Subcutaneous adipose tissue (tissue), 4 donors: ENCODE data around the gene MDFIC. TPM values are rescaled to one million over a fixed set of nuclear protein-coding genes. Genes with fewer than 3 reads are reported as not detected.

Source experiments
- CTCF ChIP-seq: fragments of 450-650 bp; IDR thresholded peaks from one replicate; pipeline ENCODE4 v1.5.1; 2016; ENCODE audit warnings: low read depth, mild to moderate bottlenecking, control low read depth, antibody characterized with exemption, moderate library complexity
- total RNA-seq, 4 donors: library from RNA; depleted of rRNA; stranded (reverse); fragments of >200 nt; gene quantifications; one replicate each; pipeline ENCODE4 v1.1.0, GENCODE V29; 2016

Gene MDFIC
- total RNA-seq, 4 donors from 2014 or later, result 104 to 132 (median 123) TPM

DNA sequence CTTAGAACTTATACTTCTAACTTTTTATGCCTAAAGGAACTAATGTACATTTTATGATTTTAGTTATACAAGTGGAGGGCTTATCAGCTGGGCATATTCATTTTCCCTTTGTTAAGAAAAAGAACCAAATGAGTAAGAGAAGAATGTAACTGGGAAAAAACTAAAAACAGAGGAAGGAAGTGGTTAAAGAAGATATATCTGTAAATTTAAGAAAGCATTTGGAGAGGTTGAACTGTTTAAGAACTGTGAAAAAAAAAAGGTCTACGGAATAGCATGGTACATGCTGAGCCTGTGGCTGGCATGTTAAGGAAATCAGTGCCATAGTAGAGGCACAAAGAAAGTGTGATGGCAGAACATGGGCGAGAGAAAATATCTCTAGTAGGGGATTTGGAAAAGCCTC, 6.2 kb downstream of the MDFIC start:
- no peak for TF ChIP-seq CTCF

- no peak for TF ChIP-seq CTCF
These were observed 7.7 kb downstream of the MDFIC start for GRCh38 chr7:114929570-114929969.

DNA sequence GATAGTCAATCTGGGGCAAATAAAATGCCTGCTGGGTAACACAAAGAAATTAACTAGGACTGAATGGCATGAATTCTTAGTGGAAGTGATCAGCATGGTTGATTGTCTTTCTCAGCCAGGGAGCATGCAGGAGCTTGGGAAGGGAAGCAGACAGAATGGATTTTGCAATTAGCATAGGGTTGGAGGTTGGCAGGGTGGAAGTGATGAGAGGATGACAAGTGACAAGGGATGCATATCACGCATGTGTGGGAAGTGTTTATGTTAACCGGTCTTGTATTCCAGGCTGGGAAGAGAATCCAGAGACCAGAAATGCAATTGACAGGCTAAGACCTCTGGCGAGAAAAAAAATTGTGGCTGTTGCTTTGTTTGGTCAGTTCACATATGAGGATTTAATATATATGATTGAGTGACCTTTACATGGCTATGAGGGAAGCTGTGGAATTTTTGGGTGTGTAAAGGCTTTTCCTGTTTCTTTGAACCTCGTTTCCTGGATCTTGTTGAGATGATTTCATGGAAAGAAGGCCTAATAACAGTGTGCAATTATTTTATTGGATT, 8.3 kb downstream of the MDFIC start:
- TF ChIP-seq CTCF, result no peak

- no peak for TF ChIP-seq CTCF
These were observed 9.1 kb downstream of the MDFIC start for GRCh38 chr7:114930829-114931655.

GRCh38 chr7:114931656-114932011, 9.7 kb downstream of the MDFIC start:
- TF ChIP-seq CTCF, result no peak

GRCh38 chr7:114932991-114933390, 11.1 kb downstream of the MDFIC start:
- TF ChIP-seq CTCF, result no peak

- TF ChIP-seq CTCF, result no peak
These were observed 11.8 kb downstream of the MDFIC start for GRCh38 chr7:114933658-114934057.
